HEK293T (cell line): ENCODE results near the gene IPO9.
A peak's percentile ranks its signal among the peaks of the same experiment; 100 is the strongest.

Source experiments
- CTCF ChIA-PET: fragments of 350-600 bp; formaldehyde crosslinking; extraction: SDS; loops from one replicate; lab custom pipeline; 2021; ENCODE audit warnings: antibody characterized with exemption, inconsistent platforms; lab: Yijun Ruan, JAX
- POLR2A ChIA-PET: fragments of 350-600 bp; formaldehyde crosslinking; extraction: SDS; loops from one replicate; lab custom pipeline; 2020; ENCODE audit warnings: antibody characterized with exemption, inconsistent platforms; lab: Yijun Ruan, JAX
- DNase-seq: peaks from one replicate; pipeline ENCODE4 v3.0.0; 2012; ENCODE audit warnings: mixed read lengths; ENCODE audit errors: extremely low spot score
- ARNT ChIP-seq: fragments of 450-650 bp; IDR thresholded peaks from 2 replicates; pipeline ENCODE4 v1.6.1; 2017; ENCODE audit warnings: mild to moderate bottlenecking
- BHLHE40 ChIP-seq: fragments of 450-650 bp; IDR thresholded peaks from 2 replicates; pipeline ENCODE4 v1.6.1; 2016; ENCODE audit warnings: mild to moderate bottlenecking, moderate library complexity, borderline replicate concordance
- CTBP1 ChIP-seq: fragments of 450-650 bp; IDR thresholded peaks from 2 replicates; pipeline ENCODE4 v1.6.1; 2016; ENCODE audit warnings: borderline replicate concordance
- ELF4 ChIP-seq: fragments of 450-650 bp; IDR thresholded peaks from 2 replicates; pipeline ENCODE4 v1.6.1; 2017; ENCODE audit warnings: antibody characterized with exemption
- FOXA1 ChIP-seq: fragments of 450-650 bp; IDR thresholded peaks from 2 replicates; pipeline ENCODE4 v1.6.1; 2016; ENCODE audit warnings: mild to moderate bottlenecking
- FOXK2 ChIP-seq: fragments of 450-650 bp; IDR thresholded peaks from 2 replicates; pipeline ENCODE4 v1.6.1; 2016; ENCODE audit warnings: mild to moderate bottlenecking
- FOXM1 ChIP-seq: fragments of 450-650 bp; IDR thresholded peaks from 2 replicates; pipeline ENCODE4 v1.6.1; 2017; ENCODE audit warnings: mild to moderate bottlenecking, borderline replicate concordance
- HDGF ChIP-seq: fragments of 450-650 bp; IDR thresholded peaks from 2 replicates; pipeline ENCODE4 v1.6.1; 2017; ENCODE audit warnings: antibody characterized with exemption, borderline replicate concordance
- L3MBTL2 ChIP-seq: fragments of 450-650 bp; conservative IDR thresholded peaks from 2 replicates; pipeline ENCODE4 v1.6.1; 2016; ENCODE audit warnings: mild to moderate bottlenecking
- LEF1 ChIP-seq: fragments of 450-650 bp; IDR thresholded peaks from 2 replicates; pipeline ENCODE4 v1.6.1; 2017; ENCODE audit warnings: mild to moderate bottlenecking, borderline replicate concordance
- NFRKB ChIP-seq: fragments of 450-650 bp; IDR thresholded peaks from 2 replicates; pipeline ENCODE4 v1.6.1; 2016; ENCODE audit warnings: mild to moderate bottlenecking, moderate library complexity
- SP1 ChIP-seq: fragments of 450-650 bp; IDR thresholded peaks from 2 replicates; pipeline ENCODE4 v1.6.1; 2017
- SUZ12 ChIP-seq: fragments of 450-650 bp; IDR thresholded peaks from 2 replicates; pipeline ENCODE4 v1.6.1; 2016; ENCODE audit warnings: mild to moderate bottlenecking
- TARDBP ChIP-seq: fragments of 450-650 bp; IDR thresholded peaks from 2 replicates; pipeline ENCODE4 v1.6.1; 2016
- ZNF384 ChIP-seq: fragments of 450-650 bp; IDR thresholded peaks from 2 replicates; pipeline ENCODE4 v1.6.1; 2016
- TF ChIP-seq, protein P1 (sequence below): fragments of 450-650 bp; IDR thresholded peaks from 2 replicates; pipeline ENCODE4 v1.6.1; 2016

Gene IPO9

GRCh38 chr1:201790261-201790660, 38.7 kb upstream of the IPO9 start:
- POLR2A ChIA-PET, result no interaction called here

DNA sequence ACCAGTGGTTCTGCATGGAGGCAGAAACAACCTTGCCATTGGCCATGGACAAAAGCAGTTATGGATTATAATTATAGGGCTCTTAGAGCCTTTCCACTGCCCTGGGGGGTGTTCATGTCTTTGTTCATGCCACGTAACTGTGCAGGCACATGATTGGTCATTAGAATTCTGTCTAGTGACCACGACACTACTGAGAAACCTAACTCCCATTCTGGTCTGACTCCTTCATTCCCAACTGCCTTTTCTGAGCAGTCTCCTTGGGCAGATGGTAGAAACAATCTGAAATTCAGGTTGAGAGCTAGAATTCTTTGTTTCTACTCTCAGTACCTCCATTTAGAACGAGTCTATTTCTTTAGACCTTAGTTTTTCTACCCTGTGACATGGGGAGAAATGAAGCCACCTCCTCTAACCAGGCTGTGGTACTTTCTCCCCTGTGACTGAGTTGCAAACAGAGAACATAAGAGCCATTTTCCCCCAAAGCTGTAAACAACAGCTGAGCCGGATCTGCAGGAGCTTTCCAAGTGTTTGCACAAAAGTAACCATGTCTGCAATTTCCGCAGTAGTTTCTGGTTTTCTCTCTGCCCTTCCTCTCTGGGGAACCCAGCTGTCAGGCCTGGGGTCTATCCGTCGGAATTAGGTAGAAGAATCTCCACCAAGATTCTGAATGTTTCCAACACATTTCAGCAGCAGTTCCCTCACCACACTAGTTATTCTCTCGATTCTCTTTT, 37.7 kb upstream of the IPO9 start:
- no peak for DNase-seq
- ChIA-PET CTCF (interaction anchor here (0.6 to 4.6 kb wide), 7 partner anchors 14 to 259 kb away, joined by 3 to 17 read pairs (median 3); no protein-coding TSS in a partner anchor), POLR2A (no interaction called here)

More at GRCh38 chr1:201790261-201790660, 38.7 kb upstream of the IPO9 start:
- DNase-seq, result no peak
- TF ChIP-seq FOXK2 (no peak), ZNF384 (no peak), ARNT (no peak), BHLHE40 (no peak), FOXM1 (no peak), ELF4 (no peak), SP1 (no peak), LEF1 (no peak), CTBP1 (no peak), HDGF (no peak), TARDBP (no peak), SUZ12 (no peak), NFRKB (no peak), FOXA1 (no peak), L3MBTL2 (no peak)
- TF ChIP-seq, protein P1, sequence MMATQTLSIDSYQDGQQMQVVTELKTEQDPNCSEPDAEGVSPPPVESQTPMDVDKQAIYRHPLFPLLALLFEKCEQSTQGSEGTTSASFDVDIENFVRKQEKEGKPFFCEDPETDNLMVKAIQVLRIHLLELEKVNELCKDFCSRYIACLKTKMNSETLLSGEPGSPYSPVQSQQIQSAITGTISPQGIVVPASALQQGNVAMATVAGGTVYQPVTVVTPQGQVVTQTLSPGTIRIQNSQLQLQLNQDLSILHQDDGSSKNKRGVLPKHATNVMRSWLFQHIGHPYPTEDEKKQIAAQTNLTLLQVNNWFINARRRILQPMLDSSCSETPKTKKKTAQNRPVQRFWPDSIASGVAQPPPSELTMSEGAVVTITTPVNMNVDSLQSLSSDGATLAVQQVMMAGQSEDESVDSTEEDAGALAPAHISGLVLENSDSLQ, result no peak
- CTCF ChIA-PET, result interaction anchor here (0.6 to 4.6 kb wide), 3 partner anchors 44 to 81 kb away, joined by 3 to 17 read pairs (median 3); no protein-coding TSS in a partner anchor

GRCh38 chr1:201791779-201792173, 37.2 kb upstream of the IPO9 start:
- TF ChIP-seq FOXM1 (no peak), SUZ12 (no peak), ARNT (no peak), FOXK2 (no peak)
- TF ChIP-seq, protein P1, result no peak
- POLR2A ChIA-PET, result no interaction called here
- DNase-seq, result no peak
- CTCF ChIA-PET, result interaction anchor here (0.6 to 1.4 kb wide), 4 partner anchors 15 to 260 kb away, joined by 3 to 4 read pairs (median 3); no protein-coding TSS in a partner anchor

More for the DNA sequence above, 37.7 kb upstream of the IPO9 start:
- TF ChIP-seq NFRKB, result no peak
- no peak for TF ChIP-seq FOXM1
- TF ChIP-seq BHLHE40, result no peak
- TF ChIP-seq, protein P1, result no peak
- TF ChIP-seq ARNT, result no peak
- TF ChIP-seq ZNF384, result no peak
- no peak for TF ChIP-seq TARDBP
- TF ChIP-seq L3MBTL2, result no peak
- no peak for TF ChIP-seq FOXA1
- no peak for TF ChIP-seq SP1
- TF ChIP-seq LEF1, result no peak
- TF ChIP-seq ELF4, result no peak

- CTCF ChIA-PET, result interaction anchor here (0.5 to 3.4 kb wide), 22 partner anchors 9 to 262 kb away, joined by 3 to 110 read pairs (median 4); no protein-coding TSS in a partner anchor
- peak; percentile 90 for DNase-seq
- POLR2A ChIA-PET, result interaction anchor here (0.9 kb wide), 1 partner anchor 83 kb away, joined by 3 read pairs; no protein-coding TSS in a partner anchor
- no peak for TF ChIP-seq FOXM1
- TF ChIP-seq TARDBP, result no peak
- TF ChIP-seq ZNF384, result no peak
- no peak for TF ChIP-seq SP1
- no peak for TF ChIP-seq ELF4
- no peak for TF ChIP-seq LEF1
- no peak for TF ChIP-seq FOXA1
- TF ChIP-seq NFRKB, result no peak
- TF ChIP-seq L3MBTL2, result no peak
- TF ChIP-seq FOXK2, result no peak
- no peak for TF ChIP-seq CTBP1
- TF ChIP-seq ARNT, result no peak
- TF ChIP-seq HDGF, result no peak
- TF ChIP-seq SUZ12, result no peak
Observed at GRCh38 chr1:201792534-201793305, 36.2 kb upstream of the IPO9 start.

- no peak for DNase-seq
- ChIA-PET CTCF (interaction anchor here (0.8 to 3.4 kb wide), 19 partner anchors 10 to 263 kb away, joined by 3 to 110 read pairs (median 3); no protein-coding TSS in a partner anchor), POLR2A (interaction anchor here (0.9 kb wide), 1 partner anchor 84 kb away, joined by 3 read pairs; no protein-coding TSS in a partner anchor)
- TF ChIP-seq, protein P1, result no peak
- TF ChIP-seq SP1 (no peak), BHLHE40 (no peak), CTBP1 (no peak), SUZ12 (no peak), FOXM1 (no peak), ARNT (no peak)
Observed at GRCh38 chr1:201793306-201793925, 35.5 kb upstream of the IPO9 start.
